SK-N-SH (cell line): ENCODE data around the gene ISCA1. TPM values are rescaled to one million over a fixed set of nuclear protein-coding genes. Genes with fewer than 3 reads are reported as not detected.

Experiments
- CTCF ChIA-PET: fragments of 300-600, 350-600 bp; formaldehyde crosslinking; extraction: SDS; loops from one replicate; lab custom pipeline; 2021; lab: Yijun Ruan, JAX
- POLR2A ChIA-PET: fragments of 350-600 bp; sonication (Branson Sonifier 250); formaldehyde crosslinking; extraction: SDS; loops from one replicate; lab custom pipeline; 2020; ENCODE audit warnings: antibody characterized with exemption, inconsistent platforms; lab: Yijun Ruan, JAX
- DNase-seq: peaks from one replicate; pipeline ENCODE4 v3.0.0; 2012
- H2AFZ ChIP-seq: fragments of 200-600 bp; sonication (generic); 2 replicates; pipeline ENCODE4 v1.8.1; 2016; ENCODE audit warnings: antibody characterized with exemption, mild to moderate bottlenecking, low read depth
- H3F3A ChIP-seq: fragments of 200-600 bp; sonication (generic); replicated peaks from 2 replicates; pipeline ENCODE3; 2016; ENCODE audit warnings: antibody characterized with exemption, mild to moderate bottlenecking; ENCODE audit not compliant: insufficient read depth
- H3K27ac ChIP-seq, 2 experiments: fragments of 200-500 bp in 1 of 2; fragments of 200-600 bp in 1 of 2; sonication (Bioruptor generic) in 1 of 2; sonication (generic), shearing (Covaris generic) in 1 of 2; 2 replicates each; pipeline versions ENCODE4 v1.5.1 to v1.6.1; 2014 to 2016; ENCODE audit warnings: low read depth in 2 of 2, inconsistent platforms in 1 of 2, low read length in 1 of 2, mild to moderate bottlenecking in 1 of 2, mixed read lengths in 1 of 2
- H3K27me3 ChIP-seq: fragments of 200-600 bp; sonication (generic), shearing (Covaris generic); 2 replicates; pipeline ENCODE4 v1.6.1; 2016; ENCODE audit warnings: mixed run types; ENCODE audit not compliant: insufficient read depth
- H3K36me3 ChIP-seq, 2 experiments: fragments of 200-500 bp in 1 of 2; fragments of 200-600 bp in 1 of 2; sonication (Bioruptor generic) in 1 of 2; sonication (generic) in 1 of 2; replicated peaks in 1 of 2; 2 replicates each; pipeline versions ENCODE3 to v1.5.1; 2014 to 2016; ENCODE audit warnings: low read length in 1 of 2, mild to moderate bottlenecking in 1 of 2; ENCODE audit not compliant: insufficient read depth in 2 of 2, control insufficient read depth in 1 of 2
- H3K4me1 ChIP-seq, 2 experiments: fragments of 200-500 bp in 1 of 2; fragments of 200-600 bp in 1 of 2; sonication (Bioruptor generic) in 1 of 2; sonication (generic), shearing (Covaris generic) in 1 of 2; 2 replicates each; pipeline versions ENCODE4 v1.5.1 to v1.6.1; 2014 to 2016; ENCODE audit warnings: low read depth in 1 of 2, low read length in 1 of 2, mixed run types in 1 of 2; ENCODE audit not compliant: insufficient read depth in 2 of 2, control insufficient read depth in 1 of 2
- H3K4me2 ChIP-seq: fragments of 200-600 bp; sonication (generic), shearing (Covaris generic); 2 replicates; pipeline ENCODE4 v1.6.1; 2017; ENCODE audit warnings: mixed run types
- H3K4me3 ChIP-seq, 2 experiments: fragments of 200-500 bp in 1 of 2; fragments of 200-600 bp in 1 of 2; sonication (Bioruptor generic) in 1 of 2; sonication (generic), shearing (Covaris generic) in 1 of 2; 2 replicates each; pipeline versions ENCODE4 v1.5.1 to v1.8.1; 2014 to 2016; ENCODE audit warnings: low read depth in 2 of 2, inconsistent platforms in 1 of 2, low read length in 1 of 2, mild to moderate bottlenecking in 1 of 2, mixed read lengths in 1 of 2, moderate library complexity in 1 of 2
- H3K79me2 ChIP-seq: fragments of 200-600 bp; sonication (generic); 2 replicates; pipeline ENCODE4 v1.8.1; 2017; ENCODE audit warnings: mild to moderate bottlenecking; ENCODE audit not compliant: insufficient read depth
- H3K9ac ChIP-seq: fragments of 200-600 bp; sonication (generic); 2 replicates; pipeline ENCODE4 v1.6.1; 2017; ENCODE audit warnings: mixed run types
- H3K9me2 ChIP-seq: fragments of 200-600 bp; sonication (generic); 2 replicates; pipeline ENCODE4 v1.6.1; 2017; ENCODE audit warnings: mixed run types
- H3K9me3 ChIP-seq: fragments of 200-600 bp; sonication (generic); 2 replicates; pipeline ENCODE4 v1.6.1; 2017; ENCODE audit warnings: mixed run types, mild to moderate bottlenecking, moderate library complexity
- H4K20me1 ChIP-seq: fragments of 200-600 bp; sonication (generic); 2 replicates; pipeline ENCODE4 v1.6.1; 2017; ENCODE audit warnings: mild to moderate bottlenecking, mixed run types; ENCODE audit not compliant: insufficient read depth
- CHD2 ChIP-seq: fragments of 150-350 bp; IDR thresholded peaks from 2 replicates; pipeline ENCODE4 v1.6.1; 2018; ENCODE audit warnings: low read length; ENCODE audit not compliant: partially characterized antibody
- EZH2phosphoT487 ChIP-seq: fragments of 200-600 bp; sonication (generic); IDR thresholded peaks from 2 replicates; pipeline ENCODE4 v1.6.1; 2017; ENCODE audit warnings: low read depth, mixed run types, mild to moderate bottlenecking, antibody characterized with exemption, moderate library complexity, borderline replicate concordance
- FOSL2 ChIP-seq: IDR thresholded peaks from 2 replicates; pipeline ENCODE4 v1.4.0; 2012; ENCODE audit warnings: low read depth, mild to moderate bottlenecking, moderate library complexity, borderline replicate concordance
- FOXM1 ChIP-seq: IDR thresholded peaks from 2 replicates; pipeline ENCODE4 v1.4.0; 2012; ENCODE audit warnings: low read depth, mild to moderate bottlenecking
- GABPA ChIP-seq: IDR thresholded peaks from 2 replicates; pipeline ENCODE4 v1.4.0; 2012; ENCODE audit warnings: low read depth, mild to moderate bottlenecking
- GATA2 ChIP-seq: sonication (generic); formaldehyde crosslinking; IDR thresholded peaks from 2 replicates; pipeline ENCODE4 v1.5.0; 2020; ENCODE audit warnings: mild to moderate bottlenecking, missing genetic modification reagents
- RAD21 ChIP-seq: IDR thresholded peaks from 2 replicates; pipeline ENCODE4 v1.6.1; 2012; ENCODE audit warnings: mild to moderate bottlenecking, low read length
- RCOR1 ChIP-seq: fragments of 150-350 bp; IDR thresholded peaks from 2 replicates; pipeline ENCODE4 v1.6.1; 2017; ENCODE audit warnings: antibody characterized with exemption, low read length
- SIN3A ChIP-seq: IDR thresholded peaks from 2 replicates; pipeline ENCODE4 v1.6.1; 2012; ENCODE audit warnings: low read depth, mild to moderate bottlenecking, low read length, moderate library complexity, borderline replicate concordance
- WGBS: methylation state at CpG from one replicate; pipeline ENCODE4 v1.1.6; 2017; ENCODE audit warnings: low lambda C conversion rate; 5-methylcytosine and 5-hydroxymethylcytosine counted together
- polyA plus RNA-seq, 3 experiments: library from polyadenylated mRNA; depleted of rRNA; stranded (reverse); fragments of >200 nt; gene quantifications; 2 replicates each; pipeline ENCODE4 v1.2.3, GENCODE V29; 2012
- TF ChIP-seq, protein P1 (sequence below): IDR thresholded peaks from 2 replicates; pipeline ENCODE4 v1.4.0; 2012; ENCODE audit warnings: low read depth, borderline replicate concordance
- TF ChIP-seq, protein P2 (sequence below): IDR thresholded peaks from 2 replicates; pipeline ENCODE4 v1.4.0; 2012; ENCODE audit warnings: low read depth
- TF ChIP-seq, protein P3 (sequence below): fragments of 150-350 bp; IDR thresholded peaks from 2 replicates; pipeline ENCODE4 v1.6.1; 2017; ENCODE audit warnings: antibody characterized with exemption, low read length, low read depth, borderline replicate concordance

ISCA1 gene
- polyA plus RNA-seq, 1 of the 3 experiments (the other 2 are of a cell fraction), result 10.9 TPM

DNA sequence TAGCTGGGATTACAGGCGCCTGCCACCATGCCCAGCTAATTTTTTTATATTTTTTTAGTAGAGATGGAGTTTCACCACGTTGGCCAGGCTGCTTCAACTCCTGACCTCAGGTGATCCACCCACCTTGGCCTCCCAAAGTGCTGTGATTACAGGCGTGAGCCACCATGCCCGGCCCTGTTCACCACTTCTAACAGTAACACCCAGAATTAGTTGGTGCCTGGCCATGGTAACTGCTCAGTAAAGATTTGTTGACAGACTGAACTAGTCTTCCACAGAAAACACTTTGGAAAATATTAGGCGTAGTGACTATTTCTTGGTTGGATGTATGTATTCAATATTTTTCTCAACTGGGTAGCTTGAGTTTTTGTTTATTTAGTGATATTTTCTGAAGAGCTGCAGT is 47.8 kb upstream of the ISCA1 start (continued):
- TF ChIP-seq, protein P1, sequence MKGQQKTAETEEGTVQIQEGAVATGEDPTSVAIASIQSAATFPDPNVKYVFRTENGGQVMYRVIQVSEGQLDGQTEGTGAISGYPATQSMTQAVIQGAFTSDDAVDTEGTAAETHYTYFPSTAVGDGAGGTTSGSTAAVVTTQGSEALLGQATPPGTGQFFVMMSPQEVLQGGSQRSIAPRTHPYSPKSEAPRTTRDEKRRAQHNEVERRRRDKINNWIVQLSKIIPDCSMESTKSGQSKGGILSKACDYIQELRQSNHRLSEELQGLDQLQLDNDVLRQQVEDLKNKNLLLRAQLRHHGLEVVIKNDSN, result no peak
- TF ChIP-seq GABPA, result no peak

DNA sequence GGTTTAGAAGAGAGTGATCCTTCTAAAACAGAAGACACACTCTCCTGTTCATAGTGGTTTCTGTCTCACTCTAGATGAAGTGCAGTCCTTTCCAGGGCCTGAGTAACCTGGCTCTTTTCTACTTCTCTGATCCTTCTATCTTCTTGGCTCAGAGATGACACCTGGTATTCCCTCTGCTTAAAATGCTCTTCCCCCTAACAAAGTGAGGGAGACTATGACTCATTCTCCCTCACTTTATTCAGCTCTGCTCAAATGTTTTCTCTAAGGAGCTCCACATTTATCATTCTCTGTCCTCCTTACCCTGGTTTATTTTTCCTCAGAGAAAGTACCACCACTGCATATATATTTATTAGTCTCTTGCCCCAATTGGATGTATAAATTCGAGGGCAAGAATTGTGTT is 47.3 kb upstream of the ISCA1 start:
- Histone ChIP-seq H2AFZ (no peak overlapping the region), H3K27ac (no peak overlapping the region), H4K20me1 (no peaks in the 10 kb centered on the region), H3K79me2 (no peaks in the 10 kb centered on the region), H3K9me3 (no peaks in the 10 kb centered on the region), H3F3A (peaks cover 3% of the 10 kb centered on the region), H3K4me3 (no peak overlapping the region), H3K9ac (no peak overlapping the region), H3K9me2 (no peaks in the 10 kb centered on the region), H3K36me3 (peaks cover 57 to 67% of the 10 kb centered on the region in 2 experiments), H3K27me3 (no peaks in the 10 kb centered on the region), H3K4me1 (no peaks in the 10 kb centered on the region), H3K4me2 (no peak overlapping the region)
- TF ChIP-seq FOSL2, result 0 out of 2 replicates have a peak, but pooled peaks have one; percentile 9
- no peak for TF ChIP-seq CHD2
- ChIA-PET POLR2A (no interaction called here), CTCF (interaction anchor here (1.6 kb wide), 1 partner anchor 127 kb away, joined by 4 read pairs; no protein-coding TSS in a partner anchor)
- no peak for DNase-seq
- WGBS, result 85% methylated on average over 1 of the region's 1 CpG

DNA sequence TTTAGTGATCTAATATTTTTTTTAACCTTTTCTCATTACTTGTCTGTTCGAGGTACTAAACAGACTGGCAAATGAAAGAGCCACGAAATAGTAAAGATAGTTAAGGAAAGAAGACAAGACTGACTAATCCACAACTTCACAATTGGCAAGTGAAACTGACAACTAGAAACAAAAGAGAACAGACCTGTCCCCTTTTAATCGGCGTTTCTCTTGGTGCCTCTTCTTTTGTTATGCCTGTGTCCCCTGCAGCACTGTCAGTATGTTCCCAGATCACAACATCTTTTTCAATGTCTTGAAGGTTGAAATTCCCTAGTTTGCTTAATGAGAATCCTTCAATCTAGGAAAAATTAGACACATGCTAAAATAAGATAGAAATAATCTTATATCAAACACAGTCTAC is 45.8 kb upstream of the ISCA1 start:
- no peak overlapping the region for H2AFZ ChIP-seq
- POLR2A ChIA-PET, result no interaction called here

More for the DNA sequence above, 45.8 kb upstream of the ISCA1 start:
- TF ChIP-seq RCOR1 (no peak), EZH2phosphoT487 (no peak), GATA2 (CRISPR knock-in tag) (no peak), SIN3A (no peak), RAD21 (no peak), FOXM1 (no peak)
- TF ChIP-seq, protein P2, sequence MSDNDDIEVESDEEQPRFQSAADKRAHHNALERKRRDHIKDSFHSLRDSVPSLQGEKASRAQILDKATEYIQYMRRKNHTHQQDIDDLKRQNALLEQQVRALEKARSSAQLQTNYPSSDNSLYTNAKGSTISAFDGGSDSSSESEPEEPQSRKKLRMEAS, result no peak
- TF ChIP-seq, protein P3, sequence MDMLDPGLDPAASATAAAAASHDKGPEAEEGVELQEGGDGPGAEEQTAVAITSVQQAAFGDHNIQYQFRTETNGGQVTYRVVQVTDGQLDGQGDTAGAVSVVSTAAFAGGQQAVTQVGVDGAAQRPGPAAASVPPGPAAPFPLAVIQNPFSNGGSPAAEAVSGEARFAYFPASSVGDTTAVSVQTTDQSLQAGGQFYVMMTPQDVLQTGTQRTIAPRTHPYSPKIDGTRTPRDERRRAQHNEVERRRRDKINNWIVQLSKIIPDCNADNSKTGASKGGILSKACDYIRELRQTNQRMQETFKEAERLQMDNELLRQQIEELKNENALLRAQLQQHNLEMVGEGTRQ, result no peak
- Histone ChIP-seq H3K79me2 (no peaks in the 10 kb centered on the region), H3K27me3 (no peaks in the 10 kb centered on the region), H3K4me3 (no peak overlapping the region), H4K20me1 (no peaks in the 10 kb centered on the region), H3K9me3 (no peaks in the 10 kb centered on the region), H3K4me1 (no peaks in the 10 kb centered on the region), H3K9me2 (no peaks in the 10 kb centered on the region), H3K27ac (no peak overlapping the region), H3K36me3 (peaks cover 57 to 68% of the 10 kb centered on the region in 2 experiments), H3K9ac (no peak overlapping the region), H3F3A (peaks cover 3% of the 10 kb centered on the region), H3K4me2 (no peak overlapping the region)
- no peak for DNase-seq
- WGBS, result 85% methylated on average over 4 of the region's 4 CpGs
- CTCF ChIA-PET, result interaction anchor here (1.0 kb wide), 1 partner anchor 15 kb away, joined by 3 read pairs; no protein-coding TSS in a partner anchor
